ENCODE measurements around the gene CD99. TPM values are rescaled to one million over a fixed set of nuclear protein-coding genes. Genes with fewer than 3 reads are reported as not detected.

Gene CD99
- total RNA-seq, 1 experiment from 2014 or later, result 77.9 TPM

- TF ChIP-seq STAT6 (CRISPR knock-in tag; conservative IDR thresholded peaks at IDR 0.05; ENCODE audit: low read depth) (no peak), GABPB1 (CRISPR knock-in tag; IDR thresholded peaks at IDR 0.05) (no peak), AR (CRISPR knock-in tag; IDR thresholded peaks at IDR 0.05) (no peak), NR2C2 (CRISPR knock-in tag; IDR thresholded peaks at IDR 0.05) (no peak), ZNF671 (CRISPR knock-in tag; IDR thresholded peaks at IDR 0.05) (no peak), MAX (CRISPR knock-in tag; IDR thresholded peaks at IDR 0.05) (no peak)
Measured at GRCh38 chrX:2711441-2711840, 20.3 kb downstream of the CD99 start (continued).

- Mint-ChIP-seq H3K27ac (no peak overlapping the region), H3K36me3 (no peaks in the 10 kb centered on the region), H3K4me3 (no peak overlapping the region), H3K4me1 (peaks cover 39% of the 10 kb centered on the region), H3K27me3 (ENCODE audit: low read depth) (no peaks in the 10 kb centered on the region), H3K9me3 (no peaks in the 10 kb centered on the region)
- no peak for TF ChIP-seq ATF6 (CRISPR knock-in tag; IDR thresholded peaks at IDR 0.05)
- no peak for TF ChIP-seq CREM (CRISPR knock-in tag; IDR thresholded peaks at IDR 0.05)
- no peak for TF ChIP-seq E2F1 (CRISPR knock-in tag; IDR thresholded peaks at IDR 0.05)
- no peak for TF ChIP-seq FOXK1 (CRISPR knock-in tag; IDR thresholded peaks at IDR 0.05)
- CTCF ChIA-PET, result no interaction called here
- no peak for DNase-seq (ENCODE audit: low spot score)
- POLR2A ChIA-PET, result no interaction called here
- no peak for ATAC-seq
Measured at GRCh38 chrX:2712428-2712827, 21.3 kb downstream of the CD99 start.

GRCh38 chrX:2712890-2713840, 22.1 kb downstream of the CD99 start:
- peaks cover 31% of the 10 kb centered on the region for H3K4me1 Mint-ChIP-seq
- ATAC-seq, result no peak
- no peak for DNase-seq (ENCODE audit: low spot score)
- TF ChIP-seq ZNF396 (CRISPR knock-in tag; IDR thresholded peaks at IDR 0.05; ENCODE audit: borderline replicate concordance) (no peak), FOXP4 (CRISPR knock-in tag; IDR thresholded peaks at IDR 0.05) (no peak), USF1 (CRISPR knock-in tag; IDR thresholded peaks at IDR 0.05) (no peak), PREB (CRISPR knock-in tag; IDR thresholded peaks at IDR 0.05; ENCODE audit: borderline replicate concordance) (no peak), HMGXB4 (CRISPR knock-in tag; IDR thresholded peaks at IDR 0.05) (no peak)

More at GRCh38 chrX:2712890-2713840, 22.1 kb downstream of the CD99 start:
- Mint-ChIP-seq H3K27me3 (ENCODE audit: low read depth) (no peaks in the 10 kb centered on the region), H3K4me3 (no peak overlapping the region), H3K9me3 (no peaks in the 10 kb centered on the region), H3K27ac (no peak overlapping the region), H3K36me3 (no peaks in the 10 kb centered on the region; the same call in 1 of the 2 replicates)
- ChIA-PET POLR2A (no interaction called here), CTCF (no interaction called here)

Measured in WTC11 (cell line).